ENCODE data around the gene SYT11.
"Not testable (repeated sequence)": the region's sequence is repeated elsewhere in the genome, so short reads cannot be mapped to it uniquely, and the experiment has no call there.

The SYT11 gene

DNA sequence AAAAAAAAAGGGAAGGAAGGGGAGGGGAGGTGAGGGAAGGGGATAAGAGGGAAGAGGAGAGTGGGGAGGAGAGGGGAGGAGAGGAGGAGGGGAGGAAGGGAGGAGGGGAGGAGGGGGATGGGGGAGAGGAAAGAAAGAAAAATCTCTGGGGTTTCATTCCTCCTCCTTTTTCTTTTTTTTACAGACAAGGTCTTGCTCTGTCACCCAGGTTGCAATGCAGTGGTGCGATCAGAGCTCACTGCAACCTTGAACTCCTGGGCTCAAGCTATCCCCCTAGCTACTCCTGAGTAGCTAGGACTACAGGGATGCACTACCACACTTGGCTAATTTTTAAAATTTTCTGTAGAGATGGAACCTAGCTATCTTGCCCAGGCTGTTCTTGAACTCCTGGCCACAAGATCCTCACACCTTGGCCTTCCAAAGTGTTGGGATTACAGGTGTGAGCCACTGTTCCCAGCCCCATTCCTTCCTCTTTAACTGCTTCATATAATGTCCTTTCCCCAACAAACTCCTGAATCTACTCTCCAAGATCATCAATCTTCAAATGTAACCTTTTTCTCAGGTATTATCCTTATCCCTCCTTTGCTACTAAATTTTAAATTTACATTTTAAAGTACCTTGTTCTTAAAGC, 25.6 kb upstream of the SYT11 start:
- H3K4me3 ChIP-seq (ENCODE audit: low read depth, low read length), result no peak overlapping the region
- TF ChIP-seq CTCF (IDR thresholded peaks at IDR 0.05; ENCODE audit: low read depth, low read length), result no peak

DNA sequence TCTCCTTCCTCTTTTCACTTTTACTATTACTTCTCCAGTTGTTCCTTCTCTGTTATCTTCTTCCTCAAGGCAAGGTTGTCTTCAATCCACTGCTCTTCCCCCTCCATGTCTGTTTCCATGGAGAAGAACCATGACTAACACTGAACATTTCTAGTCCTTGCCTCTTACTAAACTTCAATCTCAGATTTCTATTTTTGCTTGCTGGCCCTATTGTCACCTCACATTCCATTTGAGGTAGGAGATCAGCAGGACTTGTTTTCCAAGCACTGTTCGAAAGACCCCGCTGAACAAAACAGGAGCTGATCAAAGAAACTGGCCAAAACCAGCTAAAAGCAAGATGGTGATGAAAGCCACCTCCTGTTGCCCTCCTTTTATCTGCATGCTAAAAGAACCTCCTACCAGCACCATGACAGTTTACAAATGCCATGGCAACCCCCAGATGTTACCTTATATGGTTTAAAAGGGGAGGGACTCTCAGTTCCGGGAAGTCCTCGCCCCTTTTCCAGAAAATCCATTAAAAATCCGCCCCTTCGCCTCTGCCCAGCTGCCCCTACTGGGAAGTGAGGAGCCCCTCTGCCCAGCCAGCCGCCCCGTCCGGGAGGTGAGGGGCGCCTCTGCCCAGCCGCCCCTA, 25.0 kb upstream of the SYT11 start:
- no peak overlapping the region for H3K4me3 ChIP-seq (ENCODE audit: low read depth, low read length)
- TF ChIP-seq CTCF (IDR thresholded peaks at IDR 0.05; ENCODE audit: low read depth, low read length), result no peak

GRCh38 chr1:155834927-155835399, 24.4 kb upstream of the SYT11 start:
- H3K4me3 ChIP-seq (ENCODE audit: low read depth, low read length), result not testable (repeated sequence)

GRCh38 chr1:155835548-155835947, 23.8 kb upstream of the SYT11 start:
- TF ChIP-seq CTCF (IDR thresholded peaks at IDR 0.05; ENCODE audit: low read depth, low read length), result no peak
- no peak overlapping the region for H3K4me3 ChIP-seq (ENCODE audit: low read depth, low read length)

GRCh38 chr1:155840386-155840785, 19.0 kb upstream of the SYT11 start:
- TF ChIP-seq CTCF (IDR thresholded peaks at IDR 0.05; ENCODE audit: low read depth, low read length), result no peak
- H3K4me3 ChIP-seq (ENCODE audit: low read depth, low read length), result no peak overlapping the region

DNA sequence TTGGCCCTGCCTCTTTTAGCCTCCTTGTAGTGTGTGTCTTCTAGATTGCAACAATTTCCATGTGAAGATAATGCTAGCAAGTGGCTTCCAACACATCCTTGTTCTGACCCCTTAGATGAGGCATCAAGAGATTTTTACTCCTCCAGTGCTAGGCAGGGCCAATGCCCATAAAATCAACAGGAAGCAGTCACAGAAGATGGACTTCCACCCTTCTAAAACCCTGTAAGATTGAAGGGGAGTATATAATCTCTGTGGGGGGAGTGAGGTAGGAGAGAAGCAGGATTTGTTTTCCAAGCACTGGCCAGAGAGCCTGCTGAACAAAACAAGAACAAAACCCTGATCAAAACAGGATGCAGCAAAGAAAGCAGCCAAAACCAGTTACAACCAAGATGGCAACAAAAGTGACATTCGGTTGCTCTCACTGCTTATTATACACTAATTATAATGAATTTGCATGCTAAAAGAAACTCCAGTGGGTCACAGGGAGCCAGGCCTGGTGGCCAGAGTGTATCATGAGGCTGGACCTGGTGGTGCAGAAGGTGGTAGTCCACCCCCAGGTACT, 14.4 kb upstream of the SYT11 start:
- no peak overlapping the region for H3K4me3 ChIP-seq (ENCODE audit: low read depth, low read length)
- no peak for TF ChIP-seq CTCF (IDR thresholded peaks at IDR 0.05; ENCODE audit: low read depth, low read length)

GRCh38 chr1:155847823-155848529, 11.4 kb upstream of the SYT11 start:
- H3K4me3 ChIP-seq (ENCODE audit: low read depth, low read length), result no peak overlapping the region
- TF ChIP-seq CTCF (IDR thresholded peaks at IDR 0.05; ENCODE audit: low read depth, low read length), result no peak
